GM23338 (cell line): ENCODE measurements around the gene PPP6R2.

Experiments
- CREB1 ChIP-seq: fragments of 250-450 bp; sonication (Bioruptor Pico); IDR thresholded peaks from 2 replicates; pipeline ENCODE4 v1.5.0; 2020; ENCODE audit warnings: low read depth, mild to moderate bottlenecking, moderate library complexity
- CTCF ChIP-seq, 2 experiments: fragments of 200-600 bp in 1 of 2; sonication (generic) in 1 of 2; conservative IDR thresholded peaks; 2 replicates each; pipeline versions ENCODE4 v1.5.1 to v1.6.1; 2016 to 2017; ENCODE audit warnings: antibody characterized with exemption in 2 of 2, low read depth in 2 of 2, mild to moderate bottlenecking in 2 of 2, moderate library complexity in 1 of 2
- EZH2 ChIP-seq: fragments of 200-600 bp; sonication (generic); IDR thresholded peaks from one replicate; pipeline ENCODE4 v1.8.0; 2017; ENCODE audit warnings: antibody characterized with exemption, mild to moderate bottlenecking, low read depth; ENCODE audit not compliant: unreplicated experiment
- POLR2AphosphoS5 ChIP-seq: IDR thresholded peaks from 2 replicates; pipeline ENCODE4 v1.6.1; 2016; ENCODE audit warnings: antibody characterized with exemption, low read depth
- REST ChIP-seq: IDR thresholded peaks from one replicate; pipeline ENCODE4 v1.6.1; 2018; ENCODE audit warnings: antibody characterized with exemption; ENCODE audit not compliant: unreplicated experiment
- STAT1 ChIP-seq: IDR thresholded peaks from one replicate; pipeline ENCODE4 v1.6.1; 2016; ENCODE audit warnings: antibody characterized with exemption; ENCODE audit not compliant: unreplicated experiment

- TF ChIP-seq CREB1 (CRISPR knock-in tag) (no peak), EZH2 (no peak), CTCF (conservative IDR thresholded peaks at IDR 0.05; ENCODE audit: low read depth in 2 of 2) (no peak), REST (no peak), POLR2AphosphoS5 (no peak), STAT1 (no peak)
Observed at GRCh38 chr22:50403701-50404101, 60.6 kb downstream of the PPP6R2 start.
